ENCODE data around the gene HEATR5A.
A peak's percentile ranks its signal among the peaks of the same experiment; 100 is the strongest.

HEATR5A gene

GRCh38 chr14:31425905-31426304, 5.6 kb upstream of the HEATR5A start:
- no peak for DNase-seq

- no peak for DNase-seq
These were observed 850 bp upstream of the HEATR5A start for GRCh38 chr14:31421200-31421599.

- DNase-seq: peak; percentile 78 to 90 (median 82)
These were observed 407 bp downstream of the HEATR5A start for GRCh38 chr14:31419967-31420318.

GRCh38 chr14:31419179-31419966, 977 bp downstream of the HEATR5A start:
- DNase-seq: peak in 3 of 4 experiments; percentile 13 to 28 (median 16)

GRCh38 chr14:31418440-31418839, 1.9 kb downstream of the HEATR5A start:
- DNase-seq: peak in 1 of 4 experiments; percentile 10

GRCh38 chr14:31414190-31414833, 6.0 kb downstream of the HEATR5A start:
- peak in 1 of 4 experiments; percentile 12 for DNase-seq

- DNase-seq: peak; percentile 27 to 57 (median 48)
These were observed 9.1 kb downstream of the HEATR5A start for GRCh38 chr14:31411218-31411727.

GRCh38 chr14:31410048-31410650, 10.2 kb downstream of the HEATR5A start:
- DNase-seq: peak; percentile 34 to 76 (median 64)

- no peak for DNase-seq
These were observed 11.9 kb downstream of the HEATR5A start for GRCh38 chr14:31408421-31408820.

GRCh38 chr14:31405599-31406232, 14.6 kb downstream of the HEATR5A start:
- DNase-seq: no peak

- DNase-seq: no peak
These were observed 15.2 kb downstream of the HEATR5A start for GRCh38 chr14:31405106-31405505.

- DNase-seq: no peak
These were observed 16.6 kb downstream of the HEATR5A start for GRCh38 chr14:31403707-31404106.

GRCh38 chr14:31402764-31403439, 17.4 kb downstream of the HEATR5A start:
- DNase-seq: no peak

- no peak for DNase-seq
These were observed 18.9 kb downstream of the HEATR5A start for GRCh38 chr14:31401369-31401932.

- DNase-seq: no peak
These were observed 20.2 kb downstream of the HEATR5A start for GRCh38 chr14:31400031-31400638.

GRCh38 chr14:31395572-31396205, 24.7 kb downstream of the HEATR5A start:
- no peak for DNase-seq

GRCh38 chr14:31395119-31395518, 25.2 kb downstream of the HEATR5A start:
- DNase-seq: no peak

- DNase-seq: no peak
These were observed 28.3 kb downstream of the HEATR5A start for GRCh38 chr14:31391977-31392503.

GRCh38 chr14:31391473-31391872, 28.9 kb downstream of the HEATR5A start:
- DNase-seq: no peak

GRCh38 chr14:31389946-31390345, 30.4 kb downstream of the HEATR5A start:
- DNase-seq: no peak

All from suppressor macrophage (primary cell).